ENCODE data around the gene OR13D1. TPM values are rescaled to one million over a fixed set of nuclear protein-coding genes. Genes with fewer than 3 reads are reported as not detected.
"Not testable (repeated sequence)": the region's sequence is repeated elsewhere in the genome, so short reads cannot be mapped to it uniquely, and the experiment has no call there.

The OR13D1 gene, protein sequence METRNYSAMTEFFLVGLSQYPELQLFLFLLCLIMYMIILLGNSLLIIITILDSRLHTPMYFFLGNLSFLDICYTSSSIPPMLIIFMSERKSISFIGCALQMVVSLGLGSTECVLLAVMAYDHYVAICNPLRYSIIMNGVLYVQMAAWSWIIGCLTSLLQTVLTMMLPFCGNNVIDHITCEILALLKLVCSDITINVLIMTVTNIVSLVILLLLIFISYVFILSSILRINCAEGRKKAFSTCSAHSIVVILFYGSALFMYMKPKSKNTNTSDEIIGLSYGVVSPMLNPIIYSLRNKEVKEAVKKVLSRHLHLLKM
- not detected in 2 replicates for total RNA-seq (2014; rRNA removed; shearing (Covaris generic))
- not detected in 2 replicates for polyA plus RNA-seq (2015; cell fraction: cytosol; rRNA removed)
- not detected in 2 replicates for polyA plus RNA-seq (2015; cell fraction: nucleus; rRNA removed)

DNA sequence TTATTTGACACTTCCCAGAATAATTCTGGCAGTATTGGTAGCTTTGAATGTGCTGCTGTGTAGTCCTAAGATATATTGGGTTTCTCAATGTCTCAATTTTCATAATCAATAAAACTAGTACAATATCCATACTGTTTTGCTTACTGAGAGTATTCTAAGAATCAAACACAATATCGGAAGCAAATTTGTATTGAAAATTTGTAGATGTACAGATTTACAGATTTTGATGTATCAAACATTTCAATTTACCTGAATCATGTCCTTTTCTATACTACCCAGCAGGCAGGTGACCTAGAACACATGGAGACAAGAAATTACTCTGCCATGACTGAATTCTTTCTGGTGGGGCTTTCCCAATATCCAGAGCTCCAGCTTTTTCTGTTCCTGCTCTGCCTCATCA is at the start of gene OR13D1:
TSS of gene OR13D1 (plus strand) at position 301 of the 400 bp plus-strand sequence. CDS start at position 301, 0 bp downstream.
- in situ Hi-C loops (cut with HindIII; ENCODE audit: low pct_unique_long_range_greater_than_20kb, low sequenced_read_pairs): no loop called here
- DNase-seq (ENCODE audit: low read depth, low spot score): no peak

- in situ Hi-C loops (cut with HindIII; ENCODE audit: low pct_unique_long_range_greater_than_20kb, low sequenced_read_pairs): no loop called here
- DNase-seq (ENCODE audit: low read depth, low spot score): no peak
Measured at GRCh38 chr9:104658496-104659195, 35.7 kb upstream of the OR13D1 start.

- in situ Hi-C loops (cut with HindIII; ENCODE audit: low pct_unique_long_range_greater_than_20kb, low sequenced_read_pairs): no loop called here
- no peak for DNase-seq (ENCODE audit: low read depth, low spot score)
Measured at GRCh38 chr9:104675611-104676010, 18.7 kb upstream of the OR13D1 start.

DNA sequence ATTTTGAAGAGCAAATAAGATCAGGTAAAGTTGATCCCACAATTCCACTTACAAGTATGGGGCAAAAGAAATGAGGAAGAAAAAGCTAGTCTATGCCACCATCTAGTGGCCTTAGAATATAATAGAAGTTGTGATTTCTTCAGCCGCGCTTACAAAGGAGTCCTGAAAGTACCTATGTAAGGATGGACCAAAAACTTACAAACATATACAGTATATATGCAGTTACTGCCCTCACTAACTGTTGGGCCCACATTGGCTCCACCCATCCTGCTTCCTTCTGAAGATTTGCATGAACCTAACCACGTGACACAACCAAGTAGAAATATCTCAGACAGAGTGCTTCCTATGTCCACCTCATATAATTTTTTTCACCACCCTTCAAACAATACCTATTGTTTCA is 11.7 kb upstream of the OR13D1 start:
- DNase-seq (ENCODE audit: low read depth, low spot score): peak; percentile 77
- in situ Hi-C loops (cut with HindIII; ENCODE audit: low pct_unique_long_range_greater_than_20kb, low sequenced_read_pairs): no loop called here

GRCh38 chr9:104686081-104686480 is 8.2 kb upstream of the OR13D1 start:
- no peak for DNase-seq (ENCODE audit: low read depth, low spot score)
- in situ Hi-C loops (cut with HindIII; ENCODE audit: low pct_unique_long_range_greater_than_20kb, low sequenced_read_pairs): no loop called here

DNA sequence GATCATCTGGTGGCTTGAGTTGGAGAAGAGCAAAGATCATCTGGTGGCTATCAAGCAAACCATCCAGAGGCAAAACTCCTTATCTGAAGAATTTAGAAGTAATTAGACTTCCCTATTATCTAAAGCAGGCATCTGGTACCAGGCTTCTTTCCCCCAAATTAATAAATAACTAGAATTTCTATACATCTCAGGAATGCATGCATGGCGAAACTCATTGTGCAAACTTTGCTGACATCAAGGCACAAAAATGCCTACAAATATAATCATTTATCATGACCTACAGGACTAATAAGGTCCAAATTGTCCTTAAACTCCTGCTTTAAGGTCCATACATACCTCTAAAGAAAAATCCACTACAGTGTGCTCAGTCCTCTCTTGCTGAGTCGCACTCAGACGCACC is 6.0 kb downstream of the OR13D1 start:
- in situ Hi-C loops (cut with HindIII; ENCODE audit: low pct_unique_long_range_greater_than_20kb, low sequenced_read_pairs): no loop called here
- no peak for DNase-seq (ENCODE audit: low read depth, low spot score)

GRCh38 chr9:104708737-104709136 is 14.4 kb downstream of the OR13D1 start:
- DNase-seq (ENCODE audit: low read depth, low spot score); in situ Hi-C loops (cut with HindIII; ENCODE audit: low pct_unique_long_range_greater_than_20kb, low sequenced_read_pairs): not testable (repeated sequence)

DNA sequence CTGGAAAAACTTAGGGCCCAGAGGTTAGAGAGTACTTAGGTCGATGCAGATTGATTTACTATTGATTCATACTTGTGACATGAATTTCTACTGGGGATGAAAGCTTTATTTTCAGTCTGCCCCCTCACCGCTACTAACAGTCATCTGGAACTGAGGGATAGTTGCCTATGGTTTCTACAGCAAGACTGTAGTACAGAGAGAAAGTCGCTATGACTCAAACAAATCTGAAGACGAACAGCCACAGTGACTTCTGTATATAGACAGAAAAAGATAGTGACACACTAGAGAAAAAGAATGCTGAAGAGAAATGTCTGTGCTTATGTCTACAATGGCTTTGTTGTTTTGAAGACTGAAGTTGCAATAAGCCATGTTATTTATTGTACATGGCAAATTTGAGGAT is 17.3 kb downstream of the OR13D1 start:
- DNase-seq (ENCODE audit: low read depth, low spot score): no peak
- in situ Hi-C loops (cut with HindIII; ENCODE audit: low pct_unique_long_range_greater_than_20kb, low sequenced_read_pairs): no loop called here

GRCh38 chr9:104725014-104725413 is 30.7 kb downstream of the OR13D1 start:
- in situ Hi-C loops (cut with HindIII; ENCODE audit: low pct_unique_long_range_greater_than_20kb, low sequenced_read_pairs): no loop called here

DNA sequence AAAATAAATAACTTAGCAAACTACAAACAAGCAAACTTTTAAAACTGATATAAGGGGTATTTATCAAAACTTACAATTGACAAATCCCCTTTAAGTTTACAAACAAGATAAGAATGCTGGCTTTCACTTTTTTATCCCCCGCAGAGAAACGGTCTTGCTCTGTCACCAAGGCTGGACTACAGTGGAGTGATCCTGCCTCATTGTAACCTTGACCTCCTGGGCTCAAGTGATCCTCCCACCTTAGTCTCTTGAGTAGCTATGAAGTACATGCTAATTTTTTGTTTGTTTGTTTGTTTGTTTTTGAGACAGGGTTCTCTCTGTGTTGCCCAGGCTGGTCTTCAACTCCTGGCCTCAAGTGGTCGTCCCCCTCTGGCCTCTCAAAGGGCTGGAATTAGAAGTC is 44.1 kb downstream of the OR13D1 start:
- no peak for DNase-seq (ENCODE audit: low read depth, low spot score)
- in situ Hi-C loops (cut with HindIII; ENCODE audit: low pct_unique_long_range_greater_than_20kb, low sequenced_read_pairs): no loop called here

More at GRCh38 chr9:104725014-104725413, 30.7 kb downstream of the OR13D1 start:
- no peak for DNase-seq (ENCODE audit: low read depth, low spot score)

DNA sequence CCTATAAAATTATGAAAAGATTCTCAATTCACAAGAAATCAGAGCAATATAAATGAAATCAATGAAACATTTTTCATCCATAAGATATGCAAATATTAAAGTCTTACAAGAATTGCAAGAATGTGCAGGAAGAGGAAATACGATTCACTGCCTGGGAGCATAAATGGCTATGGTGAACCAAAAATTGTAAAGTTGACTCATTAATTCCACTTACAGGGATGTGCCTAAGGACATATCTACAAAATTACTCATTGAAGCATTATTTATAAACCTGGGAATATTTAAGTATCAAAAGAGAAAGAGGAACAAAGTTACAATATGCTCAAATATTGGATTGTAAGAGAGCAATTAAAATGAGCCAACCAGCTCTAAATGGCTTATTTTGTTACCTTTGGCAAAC is 46.3 kb downstream of the OR13D1 start:
- DNase-seq (ENCODE audit: low read depth, low spot score): no peak
- in situ Hi-C loops (cut with HindIII; ENCODE audit: low pct_unique_long_range_greater_than_20kb, low sequenced_read_pairs): no loop called here

DNA sequence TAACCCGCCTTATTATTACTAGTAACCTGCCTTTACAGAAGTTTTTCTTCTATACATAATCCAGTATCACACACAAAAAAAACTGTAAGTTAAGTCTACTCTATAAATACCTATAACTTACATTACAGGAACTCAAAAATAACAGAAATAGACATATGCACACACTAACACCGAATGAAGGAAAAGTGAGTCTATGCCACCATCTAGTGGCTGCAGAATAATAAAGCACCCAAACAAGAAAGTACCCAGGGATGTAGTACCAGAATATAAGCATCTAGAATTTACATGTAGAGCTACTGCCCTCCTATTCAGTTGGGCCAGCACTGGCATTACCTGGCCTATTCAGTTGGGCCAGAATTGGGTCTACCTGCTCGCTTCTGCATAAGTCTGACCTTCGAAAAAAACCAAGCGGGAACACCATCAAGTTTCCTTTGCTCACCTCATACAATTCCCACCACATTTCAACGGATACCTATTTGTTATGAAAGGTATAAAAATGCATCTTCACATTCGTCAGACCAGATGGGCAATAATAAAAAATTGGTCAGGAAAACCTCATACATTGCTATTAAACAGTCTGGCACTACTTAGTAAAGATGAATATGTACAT is 49.2 kb downstream of the OR13D1 start:
- in situ Hi-C loops (cut with HindIII; ENCODE audit: low pct_unique_long_range_greater_than_20kb, low sequenced_read_pairs): no loop called here
- DNase-seq (ENCODE audit: low read depth, low spot score): peak; percentile 85

Other genes starting within 250 kb of the OR13D1 start
- not detected in 2 replicates for gene OR13F1, start 190.3 kb upstream of the OR13D1 start, total RNA-seq (2014; rRNA removed; shearing (Covaris generic))
- not detected in 2 replicates for gene OR13C4, start 167.3 kb upstream of the OR13D1 start, total RNA-seq (2014; rRNA removed; shearing (Covaris generic))
- gene OR13C3, start 157.7 kb upstream of the OR13D1 start, total RNA-seq (2014; rRNA removed; shearing (Covaris generic)): not detected in 2 replicates
- not detected in 2 replicates for gene OR13C8, start 125.3 kb upstream of the OR13D1 start, total RNA-seq (2014; rRNA removed; shearing (Covaris generic))
- gene OR13C5, start 95.1 kb upstream of the OR13D1 start, total RNA-seq (2014; rRNA removed; shearing (Covaris generic)): not detected in 2 replicates
- gene OR13C2, start 88.9 kb upstream of the OR13D1 start, total RNA-seq (2014; rRNA removed; shearing (Covaris generic)): not detected in 2 replicates
- gene OR13C9, start 76.3 kb upstream of the OR13D1 start, total RNA-seq (2014; rRNA removed; shearing (Covaris generic)): not detected in 2 replicates
- gene NIPSNAP3A, start 53.2 kb downstream of the OR13D1 start, total RNA-seq (2014; rRNA removed; shearing (Covaris generic)): 16.0 and 17.9 TPM in 2 replicates
- gene NIPSNAP3B, start 69.6 kb downstream of the OR13D1 start, total RNA-seq (2014; rRNA removed; shearing (Covaris generic)): 0.69 and 1.3 TPM in 2 replicates
- gene ABCA1, start 233.6 kb downstream of the OR13D1 start, total RNA-seq (2014; rRNA removed; shearing (Covaris generic)): 11.0 and 12.2 TPM in 2 replicates

All from SK-MEL-5 (cell line).